Stimulated activated CD4-positive, alpha-beta T cell treated with anti-CD3 and anti-CD28 coated beads, Interleukin-1b, Interleukin-23, amount 100 ng/mL, for 1 hour (primary cell): ENCODE measurements around the gene HMCN1.

ENCODE experiments used
- DNase-seq, 2 donors: peaks; one replicate each; pipeline ENCODE4 v3.0.0-alpha.2; 2020; ENCODE audit warnings: low read depth in 2 of 2

HMCN1 gene

GRCh38 chr1:185733818-185734735 is at the start of gene HMCN1:
Gene HMCN1, plus strand, starts transcription at chr1:185734391. Its CDS starts 389 bp downstream, at chr1:185734780.
- DNase-seq, result no peak

GRCh38 chr1:185686821-185687778 is 47.1 kb upstream of the HMCN1 start:
- DNase-seq, result no peak

- no peak for DNase-seq
Measured at GRCh38 chr1:185690527-185690926, 43.7 kb upstream of the HMCN1 start.

GRCh38 chr1:185693654-185694053 is 40.5 kb upstream of the HMCN1 start:
- DNase-seq, result no peak

- no peak for DNase-seq
Measured at GRCh38 chr1:185694081-185694480, 40.1 kb upstream of the HMCN1 start.

GRCh38 chr1:185695299-185695698 is 38.9 kb upstream of the HMCN1 start:
- no peak for DNase-seq

GRCh38 chr1:185696422-185697150 is 37.6 kb upstream of the HMCN1 start:
- DNase-seq, result no peak

- no peak for DNase-seq
Measured at GRCh38 chr1:185699874-185700273, 34.3 kb upstream of the HMCN1 start.

- DNase-seq, result no peak
Measured at GRCh38 chr1:185701650-185702049, 32.5 kb upstream of the HMCN1 start.

- DNase-seq, result no peak
Measured at GRCh38 chr1:185704181-185704580, 30.0 kb upstream of the HMCN1 start.

GRCh38 chr1:185716095-185716494 is 18.1 kb upstream of the HMCN1 start:
- DNase-seq, result no peak

GRCh38 chr1:185719021-185719420 is 15.2 kb upstream of the HMCN1 start:
- no peak for DNase-seq

- no peak for DNase-seq
Measured at GRCh38 chr1:185720633-185721272, 13.4 kb upstream of the HMCN1 start.

GRCh38 chr1:185721553-185721952 is 12.6 kb upstream of the HMCN1 start:
- no peak for DNase-seq

GRCh38 chr1:185722098-185722497 is 12.1 kb upstream of the HMCN1 start:
- no peak for DNase-seq

GRCh38 chr1:185727726-185728125 is 6.5 kb upstream of the HMCN1 start:
- DNase-seq, result no peak

GRCh38 chr1:185731446-185731845 is 2.7 kb upstream of the HMCN1 start:
- no peak for DNase-seq

- DNase-seq, result no peak
Measured at GRCh38 chr1:185732951-185733350, 1.2 kb upstream of the HMCN1 start.

- no peak for DNase-seq
Measured at GRCh38 chr1:185734929-185735700, 924 bp downstream of the HMCN1 start.

GRCh38 chr1:185735701-185736064 is 1.5 kb downstream of the HMCN1 start:
- DNase-seq, result no peak

- DNase-seq, result no peak
Measured at GRCh38 chr1:185739967-185740366, 5.8 kb downstream of the HMCN1 start.
